Neural cell (in vitro differentiated cells): Measurements from ENCODE around the gene MAP2. TPM values are rescaled to one million over a fixed set of nuclear protein-coding genes. Genes with fewer than 3 reads are reported as not detected.

Experiments
- H2AFZ ChIP-seq: fragments of 200-600, 300-800 bp; sonication (generic), shearing (Covaris generic); 2 replicates; pipeline ENCODE4 v1.6.0; 2014; ENCODE audit warnings: low read depth, mild to moderate bottlenecking, antibody characterized with exemption, low read length, moderate library complexity
- H3F3A ChIP-seq: fragments of 200-600 bp; shearing (Covaris generic); 2 replicates; pipeline ENCODE4 v1.6.1; 2016; ENCODE audit warnings: mild to moderate bottlenecking, moderate library complexity, mixed read lengths, antibody characterized with exemption, low read length; ENCODE audit not compliant: insufficient read depth, poor library complexity, severe bottlenecking
- H3K27ac ChIP-seq: fragments of 200-600, 300-800 bp; sonication (generic), shearing (Covaris generic); 2 replicates; pipeline ENCODE4 v1.5.1; 2014; ENCODE audit warnings: mild to moderate bottlenecking, low read length, moderate library complexity
- H3K27me3 ChIP-seq: fragments of 300-800, 200-600 bp; sonication (generic), shearing (Covaris generic); 2 replicates; pipeline ENCODE4 v1.6.0; 2014; ENCODE audit warnings: mild to moderate bottlenecking, low read depth, low read length, moderate library complexity; ENCODE audit not compliant: insufficient read depth
- H3K36me3 ChIP-seq: fragments of 300-800, 200-600 bp; sonication (generic), shearing (Covaris generic); 2 replicates; pipeline ENCODE4 v1.5.1; 2014; ENCODE audit warnings: mild to moderate bottlenecking, antibody characterized with exemption, low read length, moderate library complexity; ENCODE audit not compliant: insufficient read depth
- H3K4me2 ChIP-seq: fragments of 300-800, 200-600 bp; sonication (generic), shearing (Covaris generic); 2 replicates; pipeline ENCODE4 v1.6.0; 2014; ENCODE audit warnings: mild to moderate bottlenecking, low read length
- H3K4me3 ChIP-seq: fragments of 300-800, 200-600 bp; sonication (generic), shearing (Covaris generic); 2 replicates; pipeline ENCODE4 v1.5.1; 2014; ENCODE audit warnings: mild to moderate bottlenecking, low read length, moderate library complexity
- H3K79me2 ChIP-seq: fragments of 200-600 bp; shearing (Covaris generic); replicated peaks from 2 replicates; pipeline ENCODE4 v1.6.0; 2014; ENCODE audit warnings: mild to moderate bottlenecking, low read length, moderate library complexity; ENCODE audit not compliant: insufficient read depth
- H3K9ac ChIP-seq: fragments of 300-800, 200-600 bp; sonication (generic), shearing (Covaris generic); 2 replicates; pipeline ENCODE4 v1.6.1; 2016; ENCODE audit warnings: mild to moderate bottlenecking, low read length, mixed read lengths
- H3K9me2 ChIP-seq: fragments of 200-600 bp; shearing (Covaris generic); 2 replicates; pipeline ENCODE4 v1.6.1; 2016; ENCODE audit warnings: mild to moderate bottlenecking, low read length, mixed read lengths; ENCODE audit not compliant: insufficient read depth
- H3K9me3 ChIP-seq: fragments of 200-600, 300-800 bp; sonication (generic), shearing (Covaris generic); 2 replicates; pipeline ENCODE4 v1.6.1; 2016; ENCODE audit warnings: mild to moderate bottlenecking, mixed run types, low read length, moderate library complexity, mixed read lengths
- H4K20me1 ChIP-seq: fragments of 200-600 bp; shearing (Covaris generic); 2 replicates; pipeline ENCODE4 v1.6.1; 2016; ENCODE audit warnings: mild to moderate bottlenecking, mixed run types; ENCODE audit not compliant: insufficient read depth
- EP300 ChIP-seq: fragments of 450-650 bp; conservative IDR thresholded peaks from 2 replicates; pipeline ENCODE4 v1.6.1; 2014; ENCODE audit warnings: antibody characterized with exemption, mild to moderate bottlenecking, moderate library complexity; ENCODE audit not compliant: poor library complexity, severe bottlenecking
- EZH2 ChIP-seq: fragments of 200-600, 300-800 bp; shearing (Covaris generic), sonication (generic); IDR thresholded peaks from 2 replicates; pipeline ENCODE4 v1.6.1; 2014; ENCODE audit warnings: antibody characterized with exemption, low read length, borderline replicate concordance, mild to moderate bottlenecking; ENCODE audit not compliant: insufficient read depth, poor library complexity, severe bottlenecking
- MXI1 ChIP-seq: fragments of 450-650 bp; conservative IDR thresholded peaks from 2 replicates; pipeline ENCODE4 v1.6.1; 2014; ENCODE audit warnings: antibody characterized with exemption, mild to moderate bottlenecking; ENCODE audit not compliant: poor library complexity, severe bottlenecking
- POLR2AphosphoS5 ChIP-seq: IDR thresholded peaks from 2 replicates; pipeline ENCODE4 v1.6.1; 2012
- RAD21 ChIP-seq: fragments of 450-650 bp; conservative IDR thresholded peaks from 2 replicates; pipeline ENCODE4 v1.6.1; 2014; ENCODE audit warnings: antibody characterized with exemption, mild to moderate bottlenecking, moderate library complexity
- SMC3 ChIP-seq: fragments of 450-650 bp; conservative IDR thresholded peaks from 2 replicates; pipeline ENCODE4 v1.6.1; 2014; ENCODE audit warnings: antibody characterized with exemption, mild to moderate bottlenecking, moderate library complexity; ENCODE audit not compliant: poor library complexity
- TAF1 ChIP-seq: IDR thresholded peaks from 2 replicates; pipeline ENCODE4 v1.6.1; 2012; ENCODE audit warnings: low read depth
- polyA plus RNA-seq: library from polyadenylated mRNA; depleted of rRNA; stranded (reverse); fragments of >200 nt; gene quantifications from 2 replicates; pipeline ENCODE4 v1.2.3, GENCODE V29; 2014
- TF ChIP-seq, protein P1 (sequence below): fragments of 450-650 bp; IDR thresholded peaks from 2 replicates; pipeline ENCODE4 v1.5.1; 2014; ENCODE audit warnings: antibody characterized with exemption, mild to moderate bottlenecking, moderate library complexity; ENCODE audit not compliant: poor library complexity, severe bottlenecking
- TF ChIP-seq, protein P2 (sequence below): IDR thresholded peaks from 2 replicates; pipeline ENCODE4 v1.6.1; 2012; ENCODE audit warnings: borderline replicate concordance

Gene MAP2
- polyA plus RNA-seq, 1 donor from 2014 or later, result 450 TPM

- H3F3A ChIP-seq, result peaks cover 9% of the 10 kb centered on the region
- no peak overlapping the region for H3K4me2 ChIP-seq
- H3K27ac ChIP-seq, result no peak overlapping the region
- H3K36me3 ChIP-seq, result peaks cover 35% of the 10 kb centered on the region
- H4K20me1 ChIP-seq, result no peaks in the 10 kb centered on the region
- no peaks in the 10 kb centered on the region for H3K9me3 ChIP-seq
- H3K9me2 ChIP-seq, result no peaks in the 10 kb centered on the region
- TF ChIP-seq, protein P1, sequence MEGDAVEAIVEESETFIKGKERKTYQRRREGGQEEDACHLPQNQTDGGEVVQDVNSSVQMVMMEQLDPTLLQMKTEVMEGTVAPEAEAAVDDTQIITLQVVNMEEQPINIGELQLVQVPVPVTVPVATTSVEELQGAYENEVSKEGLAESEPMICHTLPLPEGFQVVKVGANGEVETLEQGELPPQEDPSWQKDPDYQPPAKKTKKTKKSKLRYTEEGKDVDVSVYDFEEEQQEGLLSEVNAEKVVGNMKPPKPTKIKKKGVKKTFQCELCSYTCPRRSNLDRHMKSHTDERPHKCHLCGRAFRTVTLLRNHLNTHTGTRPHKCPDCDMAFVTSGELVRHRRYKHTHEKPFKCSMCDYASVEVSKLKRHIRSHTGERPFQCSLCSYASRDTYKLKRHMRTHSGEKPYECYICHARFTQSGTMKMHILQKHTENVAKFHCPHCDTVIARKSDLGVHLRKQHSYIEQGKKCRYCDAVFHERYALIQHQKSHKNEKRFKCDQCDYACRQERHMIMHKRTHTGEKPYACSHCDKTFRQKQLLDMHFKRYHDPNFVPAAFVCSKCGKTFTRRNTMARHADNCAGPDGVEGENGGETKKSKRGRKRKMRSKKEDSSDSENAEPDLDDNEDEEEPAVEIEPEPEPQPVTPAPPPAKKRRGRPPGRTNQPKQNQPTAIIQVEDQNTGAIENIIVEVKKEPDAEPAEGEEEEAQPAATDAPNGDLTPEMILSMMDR, result no peak
- TF ChIP-seq SMC3 (no peak), RAD21 (no peak), MXI1 (no peak), TAF1 (no peak)
- TF ChIP-seq, protein P2, sequence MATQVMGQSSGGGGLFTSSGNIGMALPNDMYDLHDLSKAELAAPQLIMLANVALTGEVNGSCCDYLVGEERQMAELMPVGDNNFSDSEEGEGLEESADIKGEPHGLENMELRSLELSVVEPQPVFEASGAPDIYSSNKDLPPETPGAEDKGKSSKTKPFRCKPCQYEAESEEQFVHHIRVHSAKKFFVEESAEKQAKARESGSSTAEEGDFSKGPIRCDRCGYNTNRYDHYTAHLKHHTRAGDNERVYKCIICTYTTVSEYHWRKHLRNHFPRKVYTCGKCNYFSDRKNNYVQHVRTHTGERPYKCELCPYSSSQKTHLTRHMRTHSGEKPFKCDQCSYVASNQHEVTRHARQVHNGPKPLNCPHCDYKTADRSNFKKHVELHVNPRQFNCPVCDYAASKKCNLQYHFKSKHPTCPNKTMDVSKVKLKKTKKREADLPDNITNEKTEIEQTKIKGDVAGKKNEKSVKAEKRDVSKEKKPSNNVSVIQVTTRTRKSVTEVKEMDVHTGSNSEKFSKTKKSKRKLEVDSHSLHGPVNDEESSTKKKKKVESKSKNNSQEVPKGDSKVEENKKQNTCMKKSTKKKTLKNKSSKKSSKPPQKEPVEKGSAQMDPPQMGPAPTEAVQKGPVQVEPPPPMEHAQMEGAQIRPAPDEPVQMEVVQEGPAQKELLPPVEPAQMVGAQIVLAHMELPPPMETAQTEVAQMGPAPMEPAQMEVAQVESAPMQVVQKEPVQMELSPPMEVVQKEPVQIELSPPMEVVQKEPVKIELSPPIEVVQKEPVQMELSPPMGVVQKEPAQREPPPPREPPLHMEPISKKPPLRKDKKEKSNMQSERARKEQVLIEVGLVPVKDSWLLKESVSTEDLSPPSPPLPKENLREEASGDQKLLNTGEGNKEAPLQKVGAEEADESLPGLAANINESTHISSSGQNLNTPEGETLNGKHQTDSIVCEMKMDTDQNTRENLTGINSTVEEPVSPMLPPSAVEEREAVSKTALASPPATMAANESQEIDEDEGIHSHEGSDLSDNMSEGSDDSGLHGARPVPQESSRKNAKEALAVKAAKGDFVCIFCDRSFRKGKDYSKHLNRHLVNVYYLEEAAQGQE, result no peak
- no peaks in the 10 kb centered on the region for H3K27me3 ChIP-seq
- H2AFZ ChIP-seq, result no peak overlapping the region
- no peak overlapping the region for H3K4me3 ChIP-seq
- H3K9ac ChIP-seq, result no peak overlapping the region
- peaks cover 11% of the 10 kb centered on the region for H3K79me2 ChIP-seq
These were observed 289.4 kb downstream of the MAP2 start for GRCh38 chr2:209713219-209713618.

- no peaks in the 10 kb centered on the region for H3K9me3 ChIP-seq
- no peak overlapping the region for H3K27ac ChIP-seq
- no peak overlapping the region for H3K4me2 ChIP-seq
- no peak for TF ChIP-seq EZH2
- TF ChIP-seq POLR2AphosphoS5, result no peak
- TF ChIP-seq MXI1, result no peak
- TF ChIP-seq, protein P2, result no peak
- no peak for TF ChIP-seq TAF1
- TF ChIP-seq SMC3, result no peak
- TF ChIP-seq EP300, result no peak
- TF ChIP-seq, protein P1, result no peak
- TF ChIP-seq RAD21, result no peak
- H3K9me2 ChIP-seq, result no peaks in the 10 kb centered on the region
- H3K9ac ChIP-seq, result no peak overlapping the region
- peaks cover 27% of the 10 kb centered on the region for H3K79me2 ChIP-seq
- peaks cover 3% of the 10 kb centered on the region for H3F3A ChIP-seq
- H4K20me1 ChIP-seq, result no peaks in the 10 kb centered on the region
- H2AFZ ChIP-seq, result no peak overlapping the region
- no peak overlapping the region for H3K4me3 ChIP-seq
- H3K36me3 ChIP-seq, result peaks cover 37% of the 10 kb centered on the region
- no peaks in the 10 kb centered on the region for H3K27me3 ChIP-seq
These were observed 295.2 kb downstream of the MAP2 start for GRCh38 chr2:209719034-209719433.
